SU-DHL-6 (cell line): ENCODE data around the gene BOC.

Experiments
- CTCF ChIP-seq: fragments of 200-600 bp; sonication (generic); IDR thresholded peaks from one replicate; pipeline ENCODE4 v1.5.1; 2017; ENCODE audit warnings: antibody characterized with exemption, mild to moderate bottlenecking, low read length, moderate library complexity; ENCODE audit not compliant: insufficient read depth, poor library complexity, severe bottlenecking
- EZH2phosphoT487 ChIP-seq: fragments of 200-600 bp; sonication (generic), shearing (Covaris generic); conservative IDR thresholded peaks from 2 replicates; pipeline ENCODE4 v1.6.1; 2018; ENCODE audit warnings: mild to moderate bottlenecking, antibody characterized with exemption, low read length, moderate library complexity, mixed read lengths

GRCh38 chr3:113252553-113252952 is 41.2 kb downstream of the BOC start:
- no peak for TF ChIP-seq CTCF
- no peak for TF ChIP-seq EZH2phosphoT487
